PC-3 (cell line): ENCODE data around the gene DBR1. TPM values are rescaled to one million over a fixed set of nuclear protein-coding genes. Genes with fewer than 3 reads are reported as not detected.

Source experiments
- ATAC-seq: fragments of 200-7000 bp; cut with Tn5 transposase; 2 replicates; pipeline ENCODE4 v1.9.1; 2020; ENCODE audit warnings: mild to moderate bottlenecking, moderate library complexity
- BruUV-seq: library from RNA; stranded (reverse); fragments of 400-500 nt; replicated peaks from 2 replicates; lab custom pipeline; 2021; lab: Mats Ljungman, UMichigan
- CTCF ChIA-PET: fragments of 300-600 bp; sonication (Branson Sonifier 250); formaldehyde crosslinking; loops from one replicate; lab custom pipeline; 2022; ENCODE audit warnings: antibody characterized with exemption; lab: Charles Lee
- POLR2A ChIA-PET: fragments of 300-600 bp; sonication (Branson Sonifier 250); formaldehyde crosslinking; loops from one replicate; lab custom pipeline; 2022; ENCODE audit warnings: antibody characterized with exemption; ENCODE audit not compliant: unreplicated experiment; lab: Charles Lee
- DNase-seq: peaks from one replicate; pipeline ENCODE4 v3.0.0-alpha.2; 2015
- H2AFZ ChIP-seq: fragments of 300-600 bp; sonication (generic); 2 replicates; pipeline ENCODE4 v1.6.0; 2016; ENCODE audit warnings: antibody characterized with exemption, low read length
- H3F3A ChIP-seq: fragments of 300-600 bp; sonication (generic); one replicate; pipeline ENCODE4 v1.6.0; 2017; ENCODE audit warnings: antibody characterized with exemption, low read length, control low read depth, mild to moderate bottlenecking; ENCODE audit not compliant: unreplicated experiment
- H3K27ac ChIP-seq: fragments of 300-600 bp; sonication (generic); 2 replicates; pipeline ENCODE4 v1.5.1; 2016; ENCODE audit warnings: mild to moderate bottlenecking, low read length
- H3K27me3 ChIP-seq: fragments of 300-600 bp; sonication (generic); 2 replicates; pipeline ENCODE4 v1.6.1; 2016; ENCODE audit warnings: low read length, mixed read lengths
- H3K36me3 ChIP-seq: fragments of 300-600 bp; sonication (generic); 2 replicates; pipeline ENCODE4 v1.6.1; 2016; ENCODE audit warnings: low read depth, mixed run types, low read length, mixed read lengths
- H3K4me1 ChIP-seq: fragments of 300-600 bp; sonication (generic); 2 replicates; pipeline ENCODE4 v1.5.1; 2016; ENCODE audit warnings: low read length; ENCODE audit not compliant: insufficient read depth
- H3K4me2 ChIP-seq: fragments of 300-600 bp; sonication (generic); 2 replicates; pipeline ENCODE4 v1.6.0; 2016; ENCODE audit warnings: low read length
- H3K4me3 ChIP-seq: fragments of 300-600 bp; sonication (generic); 2 replicates; pipeline ENCODE4 v1.5.1; 2016; ENCODE audit warnings: mild to moderate bottlenecking, low read length, mixed read lengths
- H3K79me2 ChIP-seq: fragments of 300-600 bp; sonication (generic); 2 replicates; pipeline ENCODE4 v1.6.1; 2017; ENCODE audit warnings: low read length, mixed read lengths
- H3K9ac ChIP-seq: fragments of 300-600 bp; sonication (generic); 2 replicates; pipeline ENCODE4 v1.6.0; 2016; ENCODE audit warnings: mild to moderate bottlenecking, low read length
- H3K9me2 ChIP-seq: fragments of 300-600 bp; sonication (generic); replicated peaks from 2 replicates; pipeline ENCODE4 v1.6.1; 2016; ENCODE audit warnings: mixed run types, low read length, mixed read lengths
- H3K9me3 ChIP-seq: fragments of 300-600 bp; sonication (generic); 2 replicates; pipeline ENCODE4 v1.6.1; 2016; ENCODE audit warnings: low read length, mixed read lengths
- H4K20me1 ChIP-seq: fragments of 300-600 bp; sonication (generic); 2 replicates; pipeline ENCODE4 v1.6.1; 2016; ENCODE audit warnings: low read length, mixed read lengths
- CTCF ChIP-seq: fragments of 300-600 bp; sonication (generic); conservative IDR thresholded peaks from 2 replicates; pipeline ENCODE4 v1.5.1; 2017; ENCODE audit warnings: antibody characterized with exemption, low read depth, mild to moderate bottlenecking, low read length
- EZH2 ChIP-seq: fragments of 300-600 bp; sonication (generic); IDR thresholded peaks from one replicate; pipeline ENCODE4 v1.6.1; 2017; ENCODE audit warnings: antibody characterized with exemption, mild to moderate bottlenecking, low read length; ENCODE audit not compliant: unreplicated experiment
- EZH2phosphoT487 ChIP-seq: fragments of 300-600 bp; sonication (generic); IDR thresholded peaks from 2 replicates; pipeline ENCODE4 v1.6.1; 2018; ENCODE audit warnings: mild to moderate bottlenecking, antibody characterized with exemption, low read length, borderline replicate concordance
- intact Hi-C: fragments of 100-400 bp; cut with micrococcal nuclease; formaldehyde crosslinking; loops from 2 replicates; pipeline ENCODE4 v1.9.0; 2023
- total RNA-seq: library from RNA; depleted of rRNA; stranded (reverse); fragments of >200 nt; gene quantifications from 2 replicates; pipeline ENCODE4 v1.2.3, GENCODE V29; 2014

Gene DBR1
- total RNA-seq, 1 experiment from 2014 or later: 14.0 TPM

GRCh38 chr3:138199851-138200250 lies 25.1 kb upstream of the DBR1 start:
- H4K20me1 ChIP-seq: peaks cover 31% of the 10 kb centered on the region; the same call in 1 of the 2 replicates
- H3K9ac ChIP-seq: no peak overlapping the region
- H3K9me2 ChIP-seq: no peaks in the 10 kb centered on the region
- BruUV-seq: no TSS peak
- POLR2A ChIA-PET: no interaction called here
- H3K4me3 ChIP-seq: no peak overlapping the region
- H3K79me2 ChIP-seq: peaks cover 93% of the 10 kb centered on the region
- H2AFZ ChIP-seq: no peak overlapping the region
- no peaks in the 10 kb centered on the region for H3K36me3 ChIP-seq
- intact Hi-C loops: no loop called here
- no peak overlapping the region for H3K27ac ChIP-seq
- ATAC-seq (no peak), DNase-seq (no peak)
- no peaks in the 10 kb centered on the region; the same call in 1 of the 2 replicates for H3K4me1 ChIP-seq
- H3F3A ChIP-seq: no peaks in the 10 kb centered on the region
- CTCF ChIA-PET: no interaction called here
- H3K4me2 ChIP-seq: no peak overlapping the region
- H3K27me3 ChIP-seq: no peaks in the 10 kb centered on the region
- TF ChIP-seq EZH2 (no peak), CTCF (no peak), EZH2phosphoT487 (no peak)
- no peaks in the 10 kb centered on the region for H3K9me3 ChIP-seq

- no peak for DNase-seq
- ChIA-PET CTCF (no interaction called here), POLR2A (no interaction called here)
- Histone ChIP-seq H3K9me2 (no peaks in the 10 kb centered on the region), H3K4me2 (no peak overlapping the region), H4K20me1 (peaks cover 25% of the 10 kb centered on the region; the same call in 1 of the 2 replicates), H3K27me3 (no peaks in the 10 kb centered on the region), H3K36me3 (no peaks in the 10 kb centered on the region), H3K9me3 (no peaks in the 10 kb centered on the region), H2AFZ (no peak overlapping the region), H3K79me2 (peaks cover 89% of the 10 kb centered on the region), H3F3A (no peaks in the 10 kb centered on the region), H3K9ac (no peak overlapping the region), H3K27ac (no peak overlapping the region), H3K4me1 (no peaks in the 10 kb centered on the region; the same call in 1 of the 2 replicates), H3K4me3 (no peak overlapping the region)
- no peak for ATAC-seq
- TF ChIP-seq CTCF (no peak), EZH2 (no peak), EZH2phosphoT487 (no peak)
- intact Hi-C loops: no loop called here
- BruUV-seq: no TSS peak
Observed at GRCh38 chr3:138197524-138197923, 22.8 kb upstream of the DBR1 start.

- Histone ChIP-seq H2AFZ (no peak overlapping the region), H3K36me3 (no peaks in the 10 kb centered on the region), H3K27me3 (no peaks in the 10 kb centered on the region), H3K27ac (no peak overlapping the region), H3K9ac (no peak overlapping the region), H3K9me3 (no peaks in the 10 kb centered on the region), H3K9me2 (no peaks in the 10 kb centered on the region), H3K4me2 (no peak overlapping the region), H3K79me2 (peaks cover 88% of the 10 kb centered on the region), H3K4me1 (no peaks in the 10 kb centered on the region; the same call in 1 of the 2 replicates), H4K20me1 (peaks cover 21% of the 10 kb centered on the region; the same call in 1 of the 2 replicates), H3K4me3 (no peak overlapping the region), H3F3A (no peaks in the 10 kb centered on the region)
- TF ChIP-seq EZH2phosphoT487 (no peak), EZH2 (no peak), CTCF (no peak)
- CTCF ChIA-PET: no interaction called here
- ATAC-seq (peak; percentile 65), DNase-seq (peak; percentile 28)
- BruUV-seq: no TSS peak
- intact Hi-C loops: no loop called here
- POLR2A ChIA-PET: no interaction called here
Observed at GRCh38 chr3:138197058-138197457, 22.3 kb upstream of the DBR1 start.
